Inflammatory macrophage (primary cell): ENCODE measurements around the gene ARL2BP.
A peak's percentile ranks its signal among the peaks of the same experiment; 100 is the strongest.
"Not testable (repeated sequence)": the region's sequence is repeated elsewhere in the genome, so short reads cannot be mapped to it uniquely, and the experiment has no call there.

Experiments
- DNase-seq, 2 donors: peaks; one replicate each; pipeline ENCODE4 v3.0.0-alpha.2; 2020 to 2022

ARL2BP gene

DNA sequence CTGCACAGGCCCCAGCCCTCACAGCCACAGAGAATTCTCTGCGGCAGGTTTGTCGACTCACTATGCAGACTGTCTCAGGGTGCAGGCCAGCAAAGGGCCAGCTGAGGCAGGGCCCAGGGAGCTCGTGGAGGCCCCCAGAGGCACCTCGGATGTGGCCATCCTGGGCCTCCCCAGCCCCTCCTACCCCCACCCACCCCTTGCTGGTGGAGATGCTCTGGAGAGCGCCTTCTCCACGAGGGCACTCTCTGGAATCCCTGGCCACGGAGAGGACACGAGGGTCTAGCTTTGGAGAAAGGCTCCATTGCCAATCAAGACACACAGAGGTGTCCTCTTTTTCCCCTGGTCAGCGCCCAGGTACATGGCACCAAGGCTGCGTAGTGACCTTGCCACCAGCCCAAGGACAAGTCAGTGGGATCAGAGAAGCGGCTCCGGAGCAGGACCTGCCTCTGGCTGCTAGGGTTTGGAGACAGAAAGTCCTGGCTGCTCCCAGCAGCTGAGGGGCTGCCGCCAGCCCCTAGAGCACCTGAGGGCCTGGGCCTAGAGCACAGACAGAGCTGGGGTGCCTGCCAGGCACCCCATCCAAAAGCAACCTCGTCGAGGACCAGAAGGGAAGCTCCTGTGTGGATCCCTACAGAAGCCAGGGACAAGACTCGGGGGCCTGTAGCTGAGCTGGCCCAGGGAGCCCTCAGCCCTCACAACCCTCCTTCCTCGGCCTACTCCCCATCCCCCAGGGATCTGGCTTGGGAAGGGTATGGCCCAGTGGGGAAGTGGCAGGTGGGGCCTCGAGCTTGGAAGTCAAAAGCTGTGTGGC, 18.7 kb downstream of the ARL2BP start:
- DNase-seq, result no peak

DNA sequence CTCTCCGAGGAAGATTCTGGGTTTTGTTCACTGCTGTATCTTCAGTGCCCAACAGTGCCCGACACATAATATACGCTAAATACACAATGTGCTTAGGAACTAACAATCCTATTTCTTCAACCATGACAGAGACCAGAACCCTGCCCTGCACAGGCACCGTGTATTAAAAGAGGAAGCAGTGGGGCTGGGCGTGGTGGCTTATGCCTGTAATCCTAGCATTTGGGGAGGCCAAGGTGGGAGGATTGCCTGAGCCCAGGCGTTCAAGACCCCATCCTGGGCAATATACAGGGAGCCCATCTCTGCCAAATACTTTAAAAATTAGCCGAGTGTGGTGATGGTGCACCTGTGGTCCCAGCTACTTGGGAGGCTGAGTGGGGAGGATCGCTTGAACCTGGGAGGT, 19.3 kb downstream of the ARL2BP start:
- peak; percentile 19 to 21 for DNase-seq

DNA sequence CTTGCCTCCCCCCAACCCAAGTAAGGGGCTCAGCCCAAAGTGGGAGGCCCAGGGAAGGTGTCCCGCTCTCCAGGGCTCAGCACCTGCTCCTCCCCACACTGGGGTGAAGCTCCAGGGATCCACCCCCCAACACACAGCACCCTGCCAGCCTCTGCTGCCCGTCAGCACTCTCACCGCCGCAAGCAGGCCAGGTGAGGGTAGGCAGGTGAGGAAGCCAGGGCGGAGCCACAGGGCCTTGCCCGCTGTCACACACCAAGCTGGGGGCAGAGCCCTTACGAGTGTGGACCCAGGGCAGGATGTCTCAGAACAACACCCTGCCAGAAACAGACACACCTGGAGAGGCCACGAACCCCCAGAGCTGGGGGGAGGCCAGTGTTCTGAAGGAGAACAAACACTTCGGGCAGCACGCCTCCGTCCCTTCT, 19.9 kb downstream of the ARL2BP start:
- DNase-seq, result no peak

DNA sequence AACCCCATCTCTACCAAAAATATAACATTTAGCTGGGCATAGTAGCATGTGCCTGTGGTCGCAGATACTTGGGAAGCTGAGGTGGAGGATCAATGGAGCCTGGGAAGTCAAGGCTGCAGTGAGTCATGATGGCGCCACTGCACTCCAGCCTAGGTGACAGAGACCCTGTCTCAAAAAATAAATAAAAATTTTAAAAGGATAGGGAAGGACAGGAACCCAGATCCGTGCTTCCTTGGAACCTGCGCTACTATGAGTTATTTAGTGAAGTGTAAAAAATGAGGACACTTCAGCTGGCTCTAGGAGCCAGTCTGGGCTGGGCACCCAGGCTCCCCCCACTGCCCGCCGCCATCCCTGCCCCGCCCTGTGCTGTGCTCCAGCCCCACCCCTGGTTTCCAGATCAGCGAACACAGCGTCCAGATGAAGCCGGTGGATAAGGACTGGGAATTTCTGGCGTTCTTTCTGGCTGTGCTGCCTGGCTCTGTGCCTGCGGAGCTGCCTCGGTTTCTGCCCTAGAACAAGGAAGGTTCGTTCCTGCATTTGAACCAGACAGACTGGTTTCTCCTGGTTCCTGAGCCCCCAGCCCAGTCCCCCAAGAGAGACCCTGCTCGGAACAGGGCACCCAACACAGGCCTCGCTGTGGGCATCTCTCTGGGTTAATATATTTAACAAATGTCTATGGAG, 20.9 kb downstream of the ARL2BP start:
- no peak for DNase-seq

DNA sequence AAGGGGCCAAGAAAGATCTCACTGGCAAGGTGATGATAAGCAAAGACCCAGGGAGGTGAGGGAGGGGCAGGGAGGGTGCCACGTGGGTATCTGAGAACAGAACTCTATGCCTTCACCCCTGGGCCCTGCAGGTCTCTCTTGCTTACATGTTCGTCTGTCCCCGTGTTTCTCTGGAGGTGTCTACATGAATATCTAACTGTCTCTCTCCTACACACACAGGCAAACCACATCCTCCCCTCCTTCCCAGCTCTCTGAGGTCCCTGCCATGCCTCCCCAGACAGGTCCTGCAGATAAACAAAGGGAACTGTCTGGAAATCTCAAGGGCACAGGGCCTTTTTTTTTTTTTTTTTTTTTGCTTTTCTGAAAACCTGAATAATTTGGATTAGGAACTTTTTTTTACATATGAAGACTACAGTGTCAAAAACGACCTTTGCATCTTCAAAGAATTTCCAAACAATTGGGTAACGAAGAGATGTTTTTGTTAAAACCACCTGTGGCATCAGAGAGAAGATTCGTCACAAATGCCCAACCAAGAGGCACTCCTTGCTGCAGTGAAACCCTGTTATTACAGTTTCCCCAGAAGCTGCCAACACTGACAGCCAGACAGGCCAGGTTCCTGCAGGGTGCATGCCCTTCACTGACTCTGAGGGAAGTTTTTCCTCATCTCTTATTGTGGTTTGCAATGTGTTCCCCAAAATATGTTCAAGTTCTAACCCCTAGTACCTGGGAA, 21.6 kb downstream of the ARL2BP start:
- DNase-seq, result no peak

DNA sequence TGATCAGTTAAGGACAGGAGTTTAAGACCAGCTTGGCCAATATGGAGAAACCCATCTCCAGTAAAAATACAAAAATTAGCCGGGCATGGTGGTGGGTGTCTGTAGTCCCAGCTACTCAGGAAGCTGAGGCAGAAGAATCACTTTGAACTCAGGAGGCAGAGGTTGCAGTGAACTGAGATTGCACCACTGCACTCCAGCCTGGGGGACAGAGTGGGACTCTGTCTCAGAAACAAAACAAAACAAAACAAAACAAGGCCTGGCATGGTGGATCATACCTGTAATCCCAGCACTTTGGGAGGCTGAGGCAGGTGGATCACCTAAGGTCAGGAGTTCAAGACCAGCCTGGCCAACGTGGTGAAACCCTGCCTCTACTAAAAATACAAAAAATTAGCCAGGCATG, 22.3 kb downstream of the ARL2BP start:
- not testable (repeated sequence) for DNase-seq

DNA sequence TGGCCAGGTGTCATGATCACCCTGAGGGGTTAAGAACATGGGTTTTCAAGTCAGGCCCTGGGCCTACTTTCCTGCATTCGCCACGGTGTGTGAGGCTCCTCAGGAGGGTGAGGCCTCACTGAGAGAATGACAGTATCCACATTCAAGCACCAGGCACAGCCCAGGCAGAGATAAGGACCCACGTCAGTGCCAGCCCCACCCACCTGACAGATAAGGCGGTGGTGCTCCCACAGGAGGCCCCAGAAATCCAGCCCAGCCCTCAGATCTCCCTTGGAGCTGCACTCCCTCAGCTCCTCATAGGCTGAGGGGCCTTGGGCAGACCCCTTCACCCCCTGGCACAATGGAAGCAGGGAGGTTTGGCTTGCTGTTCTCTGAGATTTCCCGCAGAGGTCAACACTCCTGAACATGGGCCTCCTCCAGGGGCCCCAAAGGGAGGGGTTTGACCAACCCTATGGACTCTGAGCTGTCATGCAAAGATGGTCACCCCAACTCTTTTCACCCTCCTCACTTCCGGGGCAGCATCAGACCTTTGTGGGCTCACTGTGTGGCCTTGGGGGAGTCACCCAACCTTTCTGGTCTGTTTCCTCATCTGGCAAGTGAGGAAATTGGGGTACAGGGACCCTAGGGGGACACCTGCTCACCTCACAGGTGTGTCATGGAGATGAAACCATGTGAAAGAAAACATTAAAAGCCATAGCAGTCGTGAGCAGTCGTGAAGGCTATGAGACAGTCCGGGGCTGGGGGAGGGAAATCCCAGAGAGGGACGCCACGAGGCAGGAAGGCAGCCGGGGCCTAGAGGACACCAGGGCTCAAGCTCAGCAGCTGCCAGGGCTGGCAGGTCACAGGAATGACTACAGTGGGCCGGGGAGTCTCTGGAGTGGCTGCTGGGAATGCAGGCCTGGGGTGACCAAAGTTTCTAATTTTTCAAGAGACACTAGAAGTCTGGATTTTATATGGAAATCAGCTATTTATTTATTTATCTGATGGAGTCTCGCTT, 24.0 kb downstream of the ARL2BP start:
- no peak for DNase-seq

DNA sequence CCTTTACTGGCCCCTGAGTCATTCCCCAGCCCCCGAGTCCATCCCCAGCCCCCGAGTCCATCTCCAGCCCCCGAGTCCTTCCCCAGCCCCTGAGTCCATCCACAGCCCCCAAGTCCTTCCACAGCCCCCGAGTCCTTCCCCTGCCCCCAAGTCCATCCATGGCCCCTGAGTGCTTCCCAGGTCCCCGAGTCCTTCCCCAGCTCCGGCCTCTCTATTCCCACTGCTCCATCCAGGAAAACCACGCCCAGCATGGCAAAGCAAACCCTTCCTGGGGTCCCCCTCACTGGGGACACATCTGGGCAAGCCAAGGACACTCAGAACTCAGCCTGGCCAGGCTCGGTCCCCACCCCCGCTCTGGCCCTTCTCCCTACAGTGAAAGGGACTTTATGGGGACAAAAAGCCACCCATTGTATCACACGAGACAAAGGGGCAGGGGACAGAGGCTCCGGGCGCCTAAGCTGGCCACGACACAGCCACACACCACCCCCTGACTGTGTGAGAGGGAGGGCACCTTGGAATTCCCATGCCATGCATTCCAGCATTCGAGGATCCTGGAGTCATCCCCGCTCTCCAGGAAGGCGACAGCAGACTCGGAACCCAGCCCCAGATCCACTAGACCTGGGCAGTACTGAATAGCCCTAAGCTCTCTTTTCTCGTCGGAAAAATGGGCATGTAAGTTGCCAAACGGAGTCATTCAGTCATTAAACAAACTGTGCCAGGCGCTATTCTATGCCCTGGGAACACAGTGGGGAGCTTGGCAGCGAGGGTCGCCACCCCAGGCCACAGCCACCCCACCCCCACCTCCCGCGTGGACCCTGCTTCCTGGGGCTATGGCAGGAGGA, 25.4 kb downstream of the ARL2BP start:
- no peak for DNase-seq

DNA sequence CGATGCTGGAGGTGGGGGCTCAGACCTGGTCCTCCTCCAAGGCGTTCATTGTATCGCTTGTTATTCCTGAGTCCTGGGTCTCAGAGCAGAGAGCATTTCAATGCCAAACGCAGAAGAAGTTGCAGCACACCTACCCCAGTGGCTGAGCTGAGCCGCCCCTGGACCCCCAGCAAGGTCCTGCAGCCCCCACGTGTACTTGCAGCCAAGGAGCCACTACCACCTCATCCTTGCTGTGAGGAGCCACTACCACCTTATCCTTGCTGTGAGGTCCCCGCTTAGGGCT, 25.9 kb downstream of the ARL2BP start:
- no peak for DNase-seq

DNA sequence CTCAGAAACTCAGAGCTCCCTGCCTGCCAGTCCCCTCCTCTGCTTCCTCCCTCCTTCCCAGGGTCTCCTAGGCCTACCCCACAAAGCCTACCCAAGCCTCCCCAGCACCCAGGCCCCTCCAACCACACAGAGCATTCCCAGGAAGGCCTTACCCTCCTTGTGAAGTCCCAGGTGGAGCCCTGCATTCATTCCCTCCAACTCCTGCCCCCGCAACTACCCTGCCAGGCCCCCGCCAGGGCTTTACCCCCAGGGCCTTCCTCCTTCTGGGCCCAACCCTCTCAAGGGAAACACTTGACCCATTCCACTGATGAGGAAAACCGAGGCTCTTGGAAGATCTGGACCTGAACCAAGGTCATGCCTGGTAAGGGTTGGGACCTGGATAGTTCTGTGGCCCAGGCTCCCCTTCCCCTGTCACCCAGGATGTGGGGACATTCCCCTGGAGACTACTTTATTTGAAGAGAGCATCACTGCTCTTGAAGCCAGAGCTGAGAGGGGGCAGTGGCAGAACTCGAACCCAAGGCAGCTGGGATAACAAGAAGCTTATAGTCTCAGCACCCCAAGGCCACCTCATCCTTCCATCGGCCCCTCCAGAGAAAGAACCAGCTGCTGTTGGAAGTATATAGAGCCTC, 26.9 kb downstream of the ARL2BP start:
- DNase-seq, result no peak

DNA sequence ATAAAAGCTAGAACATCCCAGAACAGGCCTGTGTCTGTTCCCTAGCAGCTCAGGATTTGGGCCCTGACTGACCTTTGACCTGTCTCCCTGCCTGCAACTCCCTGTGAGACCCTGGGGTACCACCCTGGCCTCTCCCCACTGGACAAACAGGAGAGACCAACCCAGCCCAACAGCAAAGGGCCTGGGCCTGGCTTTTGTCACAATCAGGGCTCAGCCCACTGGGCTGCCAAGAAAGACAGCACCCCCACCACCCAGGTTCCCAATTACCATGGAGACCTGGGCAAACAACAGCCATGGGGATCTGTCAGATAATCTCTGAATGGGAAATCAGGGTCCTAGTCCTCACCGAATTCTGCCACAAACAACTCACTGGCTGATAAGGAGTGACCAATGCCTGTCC, 28.3 kb downstream of the ARL2BP start:
- DNase-seq, result no peak

DNA sequence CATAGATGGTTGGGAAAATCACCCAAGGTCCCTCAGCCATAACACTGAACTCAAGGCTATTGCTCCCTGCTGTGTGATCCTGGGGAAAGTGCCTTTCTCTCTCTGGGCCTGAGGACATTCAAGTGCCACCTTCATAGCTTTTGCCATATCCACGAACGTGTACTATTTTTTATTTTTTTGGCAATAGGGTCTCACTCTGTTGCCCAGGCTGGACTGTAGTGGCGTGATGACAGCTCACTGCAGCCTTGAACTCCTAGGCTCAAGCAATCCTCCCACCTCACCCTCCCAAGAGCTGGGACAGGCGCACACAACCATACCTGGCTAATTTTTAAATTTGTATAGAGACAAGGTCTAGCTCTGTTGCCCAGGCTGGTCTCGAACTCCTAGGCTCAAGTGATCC, 28.8 kb downstream of the ARL2BP start:
- no peak for DNase-seq

DNA sequence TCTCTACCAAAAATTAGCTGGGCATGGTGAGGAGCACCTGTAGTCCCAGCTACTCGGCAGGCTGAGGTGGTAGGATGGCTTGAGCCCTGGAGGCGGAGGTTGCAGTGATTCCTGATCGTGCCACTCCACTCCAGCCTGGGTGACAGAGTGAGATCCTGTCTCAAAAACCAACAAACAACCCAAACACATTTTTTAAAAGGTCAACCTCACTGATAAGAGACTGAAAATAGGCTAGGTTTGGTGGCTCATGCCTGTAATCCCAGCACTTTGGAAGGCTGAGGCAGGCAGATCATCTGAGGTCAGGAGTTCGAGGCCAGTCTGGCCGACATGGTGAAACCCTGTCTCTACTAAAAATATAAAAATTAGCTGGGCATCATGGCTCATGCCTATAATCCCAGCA, 30.9 kb downstream of the ARL2BP start:
- DNase-seq, result not testable (repeated sequence)

DNA sequence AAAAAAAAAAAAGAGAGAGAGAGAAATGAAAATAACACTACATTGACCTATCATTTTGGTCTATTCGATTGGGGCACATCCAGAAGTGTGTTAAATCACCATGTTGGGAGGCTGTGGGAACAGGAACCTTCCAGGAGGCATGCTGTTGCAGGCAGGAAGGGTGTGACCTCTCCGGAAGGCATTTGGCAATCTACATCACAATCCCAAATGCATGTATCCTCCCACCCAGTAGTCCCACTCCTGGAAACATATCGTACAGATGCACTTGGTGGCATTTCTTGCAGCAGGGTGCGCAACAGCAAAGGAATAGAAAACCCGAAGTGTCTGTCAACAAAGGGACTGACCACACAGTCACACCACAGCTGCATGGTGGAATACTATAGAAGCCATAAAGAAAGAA, 31.5 kb downstream of the ARL2BP start:
- peak; percentile 81 to 85 for DNase-seq

DNA sequence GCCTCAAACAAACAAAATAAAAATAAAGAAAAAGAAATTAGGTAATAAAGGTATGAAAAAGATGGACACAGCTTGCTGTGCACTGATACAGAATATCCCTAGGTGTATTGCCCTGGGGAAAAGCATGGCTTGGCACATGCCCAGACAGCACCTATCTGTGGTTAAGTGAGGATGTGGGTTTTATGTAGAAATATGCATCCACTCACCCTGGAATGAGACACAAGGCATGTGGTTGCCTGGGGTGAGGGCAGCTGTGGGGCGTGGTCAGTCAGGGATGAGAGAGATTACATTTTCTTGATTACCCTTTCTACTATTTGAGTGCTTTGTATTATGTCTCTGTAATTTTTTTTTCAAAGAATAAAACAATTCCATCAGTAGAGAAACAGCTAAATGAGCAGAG, 32.5 kb downstream of the ARL2BP start:
- DNase-seq, result peak; percentile 39 to 56

DNA sequence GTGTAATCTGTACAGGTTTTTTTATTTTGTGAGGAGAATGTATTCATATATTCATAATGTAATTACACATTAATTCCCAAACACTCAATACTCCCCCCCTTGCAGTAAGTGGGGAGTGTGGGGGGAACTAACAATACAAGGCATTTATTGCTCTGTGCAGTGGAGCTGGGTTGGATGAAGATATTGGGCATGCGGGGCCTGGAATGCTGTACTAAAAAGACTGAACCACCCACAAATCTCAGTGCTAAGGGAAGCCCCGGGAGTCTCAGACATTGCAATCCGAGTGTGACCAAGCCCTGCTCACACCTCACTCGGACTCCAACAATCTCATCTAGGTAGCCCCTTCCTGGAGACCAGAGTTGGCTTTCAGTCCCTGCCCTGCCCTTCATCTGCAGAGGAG, 33.4 kb downstream of the ARL2BP start:
- no peak for DNase-seq

DNA sequence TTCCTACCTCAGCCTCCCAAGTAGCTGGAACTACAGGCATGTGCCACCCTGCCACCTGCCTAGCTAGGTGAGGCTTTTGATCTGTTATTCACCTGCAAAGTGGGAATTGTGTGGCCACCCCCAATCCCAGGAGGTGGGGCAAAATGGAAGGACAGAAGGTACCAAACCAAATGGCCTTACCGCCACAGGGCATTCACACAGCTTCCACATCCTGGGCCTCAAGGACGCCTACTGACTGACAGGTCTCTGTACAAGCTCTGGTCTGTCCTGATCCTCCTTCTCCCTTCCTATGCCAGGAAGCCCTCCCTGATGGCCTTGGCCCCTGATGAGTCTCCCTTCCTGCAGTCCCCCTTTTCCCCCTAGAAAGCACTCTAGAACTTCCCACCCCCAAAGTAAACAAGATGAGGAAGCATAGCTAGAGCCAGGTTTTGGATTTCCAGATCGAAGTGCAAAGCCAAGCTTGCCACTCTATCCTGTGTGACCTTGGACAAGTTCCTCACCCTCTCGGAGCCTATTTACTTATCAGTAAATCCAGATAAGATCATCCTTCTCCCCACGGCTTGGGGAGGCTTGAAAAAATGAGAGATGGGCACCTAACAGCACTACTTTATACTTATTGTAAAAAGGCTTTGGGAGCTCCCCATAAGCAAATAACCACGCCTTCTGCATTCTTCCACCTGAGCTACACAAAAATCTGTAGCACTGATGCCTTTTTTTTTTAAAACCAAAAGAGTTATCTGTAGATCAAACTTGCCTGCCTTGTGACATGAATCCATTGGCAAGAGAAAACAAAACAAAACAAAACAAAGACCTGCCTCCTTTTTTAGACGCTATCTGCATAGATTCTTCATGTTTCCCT, 35.0 kb downstream of the ARL2BP start:
- no peak for DNase-seq

DNA sequence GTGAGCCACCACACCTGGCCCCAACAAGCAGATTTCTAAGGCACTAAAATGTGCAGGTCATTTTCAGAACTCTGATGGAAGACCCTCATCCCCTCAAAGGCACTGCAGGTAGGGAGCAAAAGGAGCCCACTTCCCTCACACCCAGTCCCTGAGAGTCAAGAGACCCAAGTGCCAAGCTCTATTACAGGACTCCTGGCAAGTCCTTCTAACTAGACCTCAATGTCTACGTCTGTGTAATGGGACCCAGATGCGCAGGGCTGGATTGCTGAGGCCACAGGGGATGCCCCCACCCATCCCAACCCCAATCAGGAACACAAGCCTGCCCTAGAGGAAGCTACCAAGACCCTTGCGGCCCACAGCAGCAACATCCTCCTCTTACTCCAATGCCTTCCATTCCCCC, 36.7 kb downstream of the ARL2BP start:
- DNase-seq, result no peak

DNA sequence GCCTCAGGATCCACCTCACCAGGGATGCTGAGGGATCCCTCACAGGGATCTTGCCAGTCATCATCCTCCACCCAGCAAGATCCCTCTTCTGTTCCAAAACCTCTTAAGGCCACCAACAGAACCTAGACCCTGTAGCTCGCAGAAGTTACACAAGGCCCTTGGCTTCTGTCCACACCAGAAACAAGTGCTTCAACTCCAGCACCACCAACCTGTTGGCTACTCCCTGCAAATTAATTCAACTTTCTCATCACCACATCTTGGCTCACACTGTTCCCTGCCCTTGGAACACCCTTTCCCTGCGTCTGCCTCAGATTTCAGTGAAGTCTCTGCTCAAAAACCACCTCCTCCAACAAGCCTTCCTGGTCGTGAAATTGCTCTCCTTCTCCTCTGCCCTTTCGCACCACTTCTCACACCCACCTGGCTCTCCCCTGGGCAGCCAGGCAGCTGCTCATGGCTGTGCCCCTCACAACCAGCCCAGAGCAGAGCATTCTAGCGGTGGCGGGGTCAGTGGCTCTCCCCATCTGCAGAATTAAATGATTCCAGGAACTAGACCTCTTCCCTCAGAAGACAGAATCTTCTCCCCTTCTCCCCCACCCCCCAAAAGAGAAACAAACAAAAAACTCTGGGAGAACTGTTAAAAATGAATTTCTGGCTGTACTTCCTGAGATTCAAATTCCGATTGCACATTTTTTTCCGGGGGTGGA, 37.6 kb downstream of the ARL2BP start:
- DNase-seq, result no peak
